ENCODE data around the gene DDX23.

DNA sequence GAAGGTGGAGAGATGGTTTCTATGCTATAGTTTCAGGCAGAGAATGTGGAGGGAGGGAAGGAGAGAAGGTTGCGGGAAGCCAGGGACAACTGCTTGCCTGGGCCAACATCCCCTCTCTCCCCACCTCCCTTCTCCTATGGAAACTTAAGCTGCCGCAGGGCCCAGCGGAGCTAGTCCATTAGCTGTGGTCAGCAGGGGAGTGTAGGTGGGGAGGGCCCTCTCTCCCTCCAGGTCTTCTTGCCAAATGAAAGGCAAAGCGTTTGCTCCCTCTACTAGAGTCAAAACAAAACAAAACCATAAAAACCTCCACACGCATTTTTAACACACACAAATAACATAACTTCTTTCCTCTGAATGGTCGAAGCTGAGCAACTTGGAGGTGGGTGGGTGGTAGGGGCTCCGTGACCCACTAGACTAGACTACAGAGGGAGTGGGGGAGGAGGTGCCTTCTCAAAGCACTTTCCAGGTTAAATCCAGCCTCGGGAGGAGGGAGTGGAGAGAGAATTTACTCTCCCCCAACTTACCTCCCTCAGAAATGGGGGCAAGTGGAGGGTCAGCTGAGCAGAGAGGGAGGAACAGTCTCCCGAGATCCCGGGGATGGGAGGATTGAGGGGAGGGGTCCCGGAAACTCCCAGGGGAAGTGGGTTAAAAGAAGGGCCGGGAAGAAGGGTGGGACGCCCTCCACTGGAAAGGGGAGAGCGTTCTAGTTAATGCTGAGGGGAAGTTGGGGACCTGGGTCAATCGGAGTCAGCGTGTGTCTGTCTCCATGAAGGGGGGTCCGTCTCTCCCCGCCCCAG, 38.3 kb downstream of the DDX23 start:
- TF ChIP-seq EZH2 (IDR thresholded peaks at IDR 0.05) (no peak), POLR2AphosphoS5 (IDR thresholded peaks at IDR 0.05; ENCODE audit: borderline replicate concordance, low read depth, low read length) (no peak)
